KOPT-K1 (cell line): ENCODE results near the gene IL17RE.
"Not testable (repeated sequence)": the region's sequence is repeated elsewhere in the genome, so short reads cannot be mapped to it uniquely, and the experiment has no call there.

Source experiments
- H3K27ac ChIP-seq: fragments of 200-600 bp; sonication (generic); 2 replicates; pipeline ENCODE4 v1.5.1; 2016; ENCODE audit warnings: antibody characterized with exemption, mild to moderate bottlenecking, low read depth, low read length; ENCODE audit not compliant: poor library complexity, severe bottlenecking
- H3K36me3 ChIP-seq: fragments of 200-600 bp; sonication (generic); 2 replicates; pipeline ENCODE4 v1.5.1; 2017; ENCODE audit warnings: antibody characterized with exemption, mild to moderate bottlenecking, low read length, moderate library complexity; ENCODE audit not compliant: insufficient read depth
- H3K9me3 ChIP-seq: fragments of 200-600 bp; sonication (generic); 2 replicates; pipeline ENCODE4 v1.5.1; 2017; ENCODE audit warnings: antibody characterized with exemption, low read length, mild to moderate bottlenecking; ENCODE audit not compliant: insufficient read depth, poor library complexity, severe bottlenecking

The IL17RE gene, protein sequence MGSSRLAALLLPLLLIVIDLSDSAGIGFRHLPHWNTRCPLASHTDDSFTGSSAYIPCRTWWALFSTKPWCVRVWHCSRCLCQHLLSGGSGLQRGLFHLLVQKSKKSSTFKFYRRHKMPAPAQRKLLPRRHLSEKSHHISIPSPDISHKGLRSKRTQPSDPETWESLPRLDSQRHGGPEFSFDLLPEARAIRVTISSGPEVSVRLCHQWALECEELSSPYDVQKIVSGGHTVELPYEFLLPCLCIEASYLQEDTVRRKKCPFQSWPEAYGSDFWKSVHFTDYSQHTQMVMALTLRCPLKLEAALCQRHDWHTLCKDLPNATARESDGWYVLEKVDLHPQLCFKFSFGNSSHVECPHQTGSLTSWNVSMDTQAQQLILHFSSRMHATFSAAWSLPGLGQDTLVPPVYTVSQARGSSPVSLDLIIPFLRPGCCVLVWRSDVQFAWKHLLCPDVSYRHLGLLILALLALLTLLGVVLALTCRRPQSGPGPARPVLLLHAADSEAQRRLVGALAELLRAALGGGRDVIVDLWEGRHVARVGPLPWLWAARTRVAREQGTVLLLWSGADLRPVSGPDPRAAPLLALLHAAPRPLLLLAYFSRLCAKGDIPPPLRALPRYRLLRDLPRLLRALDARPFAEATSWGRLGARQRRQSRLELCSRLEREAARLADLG

GRCh38 chr3:9902372-9903237 lies at the start of gene IL17RE:
IL17RE (plus strand) TSS chr3:9902848; CDS start chr3:9902933, 85 bp downstream.
- no peaks in the 10 kb centered on the region for H3K9me3 ChIP-seq
- H3K27ac ChIP-seq, result peak within 1 kb of the TSS; percentile 62
- H3K36me3 ChIP-seq, result no peaks in the 10 kb centered on the region

GRCh38 chr3:9854291-9854940 lies 48.2 kb upstream of the IL17RE start:
- H3K9me3 ChIP-seq, H3K36me3 ChIP-seq, H3K27ac ChIP-seq: not testable (repeated sequence)

DNA sequence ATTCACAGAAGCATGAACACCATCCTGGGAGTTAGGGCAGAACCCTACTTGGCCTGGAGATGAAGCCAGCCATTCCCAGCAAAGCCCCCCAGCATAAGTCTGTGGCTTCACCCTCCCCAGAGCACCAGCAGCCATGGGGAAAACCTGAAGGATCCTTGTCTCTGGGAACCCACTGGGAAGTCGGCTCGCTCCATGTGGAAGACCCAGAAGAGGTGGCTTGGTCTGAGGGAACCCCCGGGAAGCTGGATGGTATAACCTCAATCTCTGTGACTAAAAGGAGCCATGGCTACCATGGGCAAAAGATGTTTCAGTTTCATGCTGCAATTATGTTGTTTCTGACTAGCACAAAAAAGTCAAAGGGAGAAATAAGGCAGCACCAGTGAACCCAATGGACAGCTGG lies 47.1 kb upstream of the IL17RE start:
- no peaks in the 10 kb centered on the region for H3K36me3 ChIP-seq
- H3K9me3 ChIP-seq, result no peaks in the 10 kb centered on the region
- H3K27ac ChIP-seq, result no peak overlapping the region

GRCh38 chr3:9859530-9860025 lies 43.1 kb upstream of the IL17RE start:
- H3K27ac ChIP-seq, result no peak overlapping the region
- H3K9me3 ChIP-seq, result no peaks in the 10 kb centered on the region
- H3K36me3 ChIP-seq, result no peaks in the 10 kb centered on the region

DNA sequence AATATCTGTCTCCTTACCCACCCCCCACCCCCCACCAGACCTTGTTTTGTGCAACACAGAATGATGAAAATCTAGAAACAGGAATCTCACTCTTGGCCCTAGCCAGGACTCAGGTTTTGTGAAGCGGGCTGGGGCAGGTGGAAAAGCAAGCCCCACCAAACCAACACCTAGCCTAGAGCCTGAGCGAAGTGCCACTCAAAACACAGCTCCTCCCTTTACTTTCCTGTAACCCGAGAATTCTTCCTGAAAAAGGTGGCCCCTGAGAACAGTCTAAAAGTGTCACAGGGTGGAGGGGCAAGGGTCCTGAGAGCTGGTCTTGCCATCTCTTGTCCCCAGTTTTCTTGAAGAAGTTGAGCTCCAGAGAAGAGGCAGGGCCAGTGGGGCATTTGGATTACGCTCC lies 41.4 kb upstream of the IL17RE start:
- no peak overlapping the region for H3K27ac ChIP-seq
- H3K9me3 ChIP-seq, result no peaks in the 10 kb centered on the region
- H3K36me3 ChIP-seq, result no peaks in the 10 kb centered on the region

- Histone ChIP-seq H3K36me3 (no peaks in the 10 kb centered on the region), H3K27ac (no peak overlapping the region)
These were observed 41.0 kb upstream of the IL17RE start for GRCh38 chr3:9861626-9862130.

GRCh38 chr3:9862391-9863057 lies 40.1 kb upstream of the IL17RE start:
- H3K27ac ChIP-seq, result no peak overlapping the region
- H3K36me3 ChIP-seq, result no peaks in the 10 kb centered on the region
- H3K9me3 ChIP-seq, result no peaks in the 10 kb centered on the region

More at GRCh38 chr3:9861626-9862130, 41.0 kb upstream of the IL17RE start:
- H3K9me3 ChIP-seq, result no peaks in the 10 kb centered on the region

- H3K36me3 ChIP-seq, result no peaks in the 10 kb centered on the region
- no peaks in the 10 kb centered on the region for H3K9me3 ChIP-seq
- H3K27ac ChIP-seq, result no peak overlapping the region
These were observed 39.4 kb upstream of the IL17RE start for GRCh38 chr3:9863058-9863772.

GRCh38 chr3:9864200-9864927 lies 38.3 kb upstream of the IL17RE start:
- Histone ChIP-seq H3K27ac (no peak overlapping the region), H3K36me3 (no peaks in the 10 kb centered on the region), H3K9me3 (no peaks in the 10 kb centered on the region)

- not testable (repeated sequence) for H3K9me3 ChIP-seq, H3K27ac ChIP-seq, H3K36me3 ChIP-seq
These were observed 37.5 kb upstream of the IL17RE start for GRCh38 chr3:9865125-9865637.

DNA sequence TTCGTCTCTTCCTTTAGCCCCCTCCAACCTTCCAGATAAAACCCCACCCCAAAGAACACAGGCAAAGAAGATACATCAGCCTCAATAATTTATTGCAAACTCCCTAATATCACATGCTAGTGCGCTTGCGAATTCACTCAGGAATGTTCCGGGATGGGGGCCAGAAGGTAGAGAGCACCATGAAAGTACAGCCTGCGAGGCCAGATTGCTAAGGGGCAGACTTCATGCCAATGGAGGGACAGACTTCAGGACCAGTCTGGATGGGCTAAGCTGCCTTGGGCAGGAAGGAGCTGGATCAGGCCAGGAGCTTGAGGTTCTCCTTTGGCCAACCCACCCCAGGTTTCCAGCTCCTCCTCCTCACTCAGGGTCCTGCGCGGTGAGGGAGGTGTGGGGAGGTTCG lies 36.0 kb upstream of the IL17RE start:
- H3K36me3 ChIP-seq, result no peaks in the 10 kb centered on the region
- H3K9me3 ChIP-seq, result no peaks in the 10 kb centered on the region
- no peak overlapping the region for H3K27ac ChIP-seq

DNA sequence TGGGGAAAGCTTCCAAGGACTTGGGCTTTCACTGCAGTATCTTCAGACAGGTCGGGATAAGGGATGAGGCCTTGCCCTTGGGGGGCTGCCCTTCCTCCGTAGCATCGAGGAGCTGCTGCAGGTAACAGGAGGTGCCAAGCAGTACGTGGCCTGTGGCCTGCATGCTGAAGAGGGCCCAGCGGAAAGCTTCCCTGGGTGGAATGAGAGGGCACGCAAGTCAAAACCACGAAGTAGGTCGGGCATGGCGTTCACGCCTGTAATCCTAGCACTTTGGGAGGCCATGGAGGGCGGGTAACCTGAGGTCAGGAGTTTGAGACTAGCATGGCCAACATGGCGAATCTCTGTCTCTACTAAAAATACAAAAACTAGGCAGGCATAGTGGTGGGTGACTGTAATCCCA lies 35.5 kb upstream of the IL17RE start:
- H3K27ac ChIP-seq, result no peak overlapping the region
- H3K9me3 ChIP-seq, result no peaks in the 10 kb centered on the region

DNA sequence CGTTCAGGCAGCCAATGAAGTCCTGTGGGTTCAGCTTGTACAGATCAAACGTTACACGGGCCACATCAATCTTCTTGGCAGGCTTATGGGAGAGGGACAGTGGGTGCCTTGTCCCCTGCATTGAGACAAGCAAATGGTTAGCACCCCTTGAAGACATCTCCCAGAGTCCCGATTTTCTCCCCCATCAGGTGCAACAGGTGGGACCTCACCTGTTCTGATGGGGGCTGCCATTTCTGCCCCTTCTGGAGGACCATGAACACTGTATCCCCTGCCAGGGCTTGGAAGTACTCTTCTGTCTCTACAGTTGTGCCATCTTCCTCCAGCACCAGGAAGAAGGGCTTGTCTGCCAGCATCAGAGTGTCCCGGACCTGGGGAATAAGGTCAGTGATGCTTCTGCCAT lies 32.7 kb upstream of the IL17RE start:
- H3K27ac ChIP-seq, result no peak overlapping the region
- H3K9me3 ChIP-seq, result no peaks in the 10 kb centered on the region

More for the DNA sequence above, 35.5 kb upstream of the IL17RE start:
- no peaks in the 10 kb centered on the region for H3K36me3 ChIP-seq

More for the DNA sequence above, 32.7 kb upstream of the IL17RE start:
- no peaks in the 10 kb centered on the region for H3K36me3 ChIP-seq
